Spleen (tissue), 7 donors: ENCODE measurements around the gene MOCS3.
"Not testable (repeated sequence)": the region's sequence is repeated elsewhere in the genome, so short reads cannot be mapped to it uniquely, and the experiment has no call there.

ENCODE experiments used
- POLR2A ChIP-seq, 3 donors: fragments of 450-650 bp; IDR thresholded peaks; one replicate each; pipeline ENCODE4 v1.5.1; 2017; ENCODE audit warnings: antibody characterized with exemption in 3 of 3, mild to moderate bottlenecking in 1 of 3
- POLR2AphosphoS5 ChIP-seq, 3 donors: sonication (generic); formaldehyde crosslinking; IDR thresholded peaks; one replicate each; pipeline ENCODE4 v1.5.1; 2017; ENCODE audit warnings: antibody characterized with exemption in 3 of 3
- TF ChIP-seq, protein P1 (sequence below), 11 experiments: fragments of 200-600 bp in 7 of 11; fragments of 450-650 bp in 4 of 11; sonication (generic) in 4 of 11; IDR thresholded peaks in 8 of 11; conservative IDR thresholded peaks in 3 of 11; 1 replicate in 7 of 11; 2 replicates in 4 of 11; pipeline versions ENCODE4 v1.4.0 to v1.8.0; 2016 to 2021; ENCODE audit warnings: antibody characterized with exemption in 11 of 11, inconsistent platforms in 4 of 11, mild to moderate bottlenecking in 1 of 11
- donor health status: DM: no; HTN: no; CAD: no; lungs with moderate emphysema.
- donor health status: DM: no; HTN: no; CAD: no.
- donor health status: DM: no; HTN: no; CAD: no.

DNA sequence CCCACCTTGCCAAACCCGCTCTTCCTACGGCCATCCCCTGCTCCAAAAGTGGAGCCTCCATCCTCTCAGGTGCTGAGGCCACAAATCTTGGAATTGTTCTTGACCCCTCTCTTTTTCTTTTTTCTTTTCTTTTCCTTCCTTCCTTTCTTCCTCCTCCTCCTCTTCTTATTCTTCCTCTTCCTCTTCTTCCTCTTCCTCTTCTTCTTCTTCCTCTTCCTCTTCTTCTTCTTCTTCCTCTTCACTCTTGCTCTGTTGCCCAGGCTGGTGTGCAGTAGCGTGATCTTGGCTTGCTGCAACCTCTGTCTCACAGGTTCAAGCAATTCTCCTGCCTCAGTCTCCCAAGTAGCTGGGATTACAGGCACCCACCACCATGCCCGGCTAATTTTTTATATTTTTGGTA lies 19.9 kb downstream of the MOCS3 start:
- TF ChIP-seq POLR2A, POLR2AphosphoS5 (IDR thresholded peaks at IDR 0.05): not testable (repeated sequence)
- TF ChIP-seq, protein P1, sequence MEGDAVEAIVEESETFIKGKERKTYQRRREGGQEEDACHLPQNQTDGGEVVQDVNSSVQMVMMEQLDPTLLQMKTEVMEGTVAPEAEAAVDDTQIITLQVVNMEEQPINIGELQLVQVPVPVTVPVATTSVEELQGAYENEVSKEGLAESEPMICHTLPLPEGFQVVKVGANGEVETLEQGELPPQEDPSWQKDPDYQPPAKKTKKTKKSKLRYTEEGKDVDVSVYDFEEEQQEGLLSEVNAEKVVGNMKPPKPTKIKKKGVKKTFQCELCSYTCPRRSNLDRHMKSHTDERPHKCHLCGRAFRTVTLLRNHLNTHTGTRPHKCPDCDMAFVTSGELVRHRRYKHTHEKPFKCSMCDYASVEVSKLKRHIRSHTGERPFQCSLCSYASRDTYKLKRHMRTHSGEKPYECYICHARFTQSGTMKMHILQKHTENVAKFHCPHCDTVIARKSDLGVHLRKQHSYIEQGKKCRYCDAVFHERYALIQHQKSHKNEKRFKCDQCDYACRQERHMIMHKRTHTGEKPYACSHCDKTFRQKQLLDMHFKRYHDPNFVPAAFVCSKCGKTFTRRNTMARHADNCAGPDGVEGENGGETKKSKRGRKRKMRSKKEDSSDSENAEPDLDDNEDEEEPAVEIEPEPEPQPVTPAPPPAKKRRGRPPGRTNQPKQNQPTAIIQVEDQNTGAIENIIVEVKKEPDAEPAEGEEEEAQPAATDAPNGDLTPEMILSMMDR (IDR thresholded peaks at IDR 0.05 in 8 of 11, conservative IDR thresholded peaks at IDR 0.05 in 3 of 11): not testable (repeated sequence)
